Kidney (tissue), 14 donors: ENCODE results near the gene RNF215. TPM values are rescaled to one million over a fixed set of nuclear protein-coding genes. Genes with fewer than 3 reads are reported as not detected.
"Not testable (repeated sequence)": the region's sequence is repeated elsewhere in the genome, so short reads cannot be mapped to it uniquely, and the experiment has no call there.

Experiments used
- DNase-seq, 5 donors: peaks; one replicate each; pipeline ENCODE4 v3.0.0-alpha.2; 2013 to 2020
- FAIRE-seq: peaks from 2 replicates; lab custom pipeline; 2012; peaks lifted over from hg19 to GRCh38; lab: Jason Lieb, UNC
- H3K27ac ChIP-seq, 2 donors: one replicate each; pipeline ENCODE4 v1.7.0; 2013; ENCODE audit warnings: low read depth in 2 of 2, low read length in 2 of 2, inconsistent platforms in 1 of 2
- H3K27me3 ChIP-seq: one replicate; pipeline ENCODE4 v1.7.1; 2013; ENCODE audit warnings: low read length, inconsistent platforms; ENCODE audit not compliant: control insufficient read depth, insufficient read depth
- H3K36me3 ChIP-seq, 3 donors: one replicate each; pipeline versions ENCODE4 v1.7.0 to v1.7.1; 2013; ENCODE audit warnings: low read length in 3 of 3, control low read depth in 1 of 3, inconsistent platforms in 1 of 3; ENCODE audit not compliant: insufficient read depth in 3 of 3, control insufficient read depth in 2 of 3
- H3K4me1 ChIP-seq, 3 donors: one replicate each; pipeline versions ENCODE4 v1.7.0 to v1.7.1; 2013; ENCODE audit warnings: low read length in 3 of 3, inconsistent platforms in 1 of 3, low read depth in 1 of 3; ENCODE audit not compliant: control insufficient read depth in 2 of 3, insufficient read depth in 2 of 3
- H3K4me3 ChIP-seq, 3 donors: one replicate each; pipeline versions ENCODE4 v1.7.0 to v1.8.1; 2013; ENCODE audit warnings: low read length in 3 of 3, control low read depth in 1 of 3, inconsistent platforms in 1 of 3
- H3K9ac ChIP-seq, 3 donors: one replicate each; pipeline versions ENCODE4 v1.7.0 to v1.7.1; 2013; ENCODE audit warnings: low read length in 3 of 3, control low read depth in 1 of 3, inconsistent platforms in 1 of 3
- H3K9me3 ChIP-seq, 3 donors: one replicate each; pipeline versions ENCODE4 v1.7.0 to v1.7.1; 2013; ENCODE audit warnings: low read length in 3 of 3, control low read depth in 1 of 3, inconsistent platforms in 1 of 3; ENCODE audit not compliant: control insufficient read depth in 2 of 3, insufficient read depth in 1 of 3
- CTCF ChIP-seq: IDR thresholded peaks from 3 replicates; pipeline ENCODE4 v1.5.1; 2012; ENCODE audit warnings: mild to moderate bottlenecking, moderate library complexity, borderline replicate concordance; ENCODE audit not compliant: insufficient read depth; ENCODE audit errors: extremely low read depth
- intact Hi-C: fragments of 100-400 bp; cut with DNase I; formaldehyde crosslinking; loops from one replicate; pipeline ENCODE4 v1.11.1; 2022
- polyA plus RNA-seq: library from polyadenylated mRNA; stranded (reverse); fragments of 350-450 nt; fragmentation: Illumina TruSeq; extraction: RNeasy Lipid Tissue Mini Kit (QIAGEN cat#74804); gene quantifications from one replicate; pipeline ENCODE4 v1.2.3, GENCODE V29; 2014; ENCODE audit warnings: low read depth, low replicate concordance; ENCODE audit not compliant: insufficient read depth
- total RNA-seq: library from RNA; stranded (reverse); fragmentation: NEBNext Ultra II Directional; extraction: Animal tissue kit (Norgen Biotek cat#: 25700); gene quantifications from one replicate; pipeline ENCODE4 v1.2.1, GENCODE V29; 2021
- donor health status: control.
- donor health status: control.
- donor health status: control.
- donor health status: control.
- donor health status: control.
- donor health status: DM: yes; HTN: yes; CAD: no.
- donor health status: Normal renal cell carcinoma (clear cell type).

RNF215 gene
- total and polyA plus RNA-seq, 2 donors from 2014 or later = 15.9 to 19.7 TPM

- no peak overlapping the region for H3K27ac ChIP-seq
- H3K36me3 ChIP-seq = peaks cover 0 to 17% (median 8%) of the 10 kb centered on the region in 3 donors
- FAIRE-seq (no peak), DNase-seq (no peak)
- H3K4me1 ChIP-seq = no peaks in the 10 kb centered on the region
- TF ChIP-seq CTCF = no peak
- intact Hi-C loops = no loop called here
- H3K9me3 ChIP-seq = no peaks in the 10 kb centered on the region
- no peak overlapping the region for H3K4me3 ChIP-seq
- no peaks in the 10 kb centered on the region for H3K27me3 ChIP-seq
- H3K9ac ChIP-seq = no peak overlapping the region
Observed at GRCh38 chr22:30408388-30409102, 21.3 kb upstream of the RNF215 start.

GRCh38 chr22:30406400-30406799 is 19.2 kb upstream of the RNF215 start:
- Histone ChIP-seq H3K27me3 (no peaks in the 10 kb centered on the region), H3K36me3 (peaks cover 0 to 17% (median 8%) of the 10 kb centered on the region in 3 donors), H3K27ac (no peak overlapping the region), H3K9me3 (no peaks in the 10 kb centered on the region), H3K9ac (no peak overlapping the region), H3K4me3 (no peak overlapping the region), H3K4me1 (no peaks in the 10 kb centered on the region)
- no peak for TF ChIP-seq CTCF
- intact Hi-C loops = no loop called here
- FAIRE-seq (no peak), DNase-seq (no peak)

- no peak overlapping the region for H3K27ac ChIP-seq
- H3K36me3 ChIP-seq = peaks cover 0 to 17% (median 8%) of the 10 kb centered on the region in 3 donors
- no peak overlapping the region for H3K4me3 ChIP-seq
- intact Hi-C loops = no loop called here
- no peak for FAIRE-seq
- TF ChIP-seq CTCF = no peak
- no peaks in the 10 kb centered on the region for H3K4me1 ChIP-seq
- DNase-seq = no peak
- H3K9ac ChIP-seq = no peak overlapping the region
- no peaks in the 10 kb centered on the region for H3K9me3 ChIP-seq
- H3K27me3 ChIP-seq = no peaks in the 10 kb centered on the region
Observed at GRCh38 chr22:30405731-30406130, 18.5 kb upstream of the RNF215 start.

GRCh38 chr22:30404307-30404706 is 17.1 kb upstream of the RNF215 start:
- no peak for DNase-seq
- Histone ChIP-seq H3K4me1 (no peaks in the 10 kb centered on the region), H3K9ac (no peak overlapping the region), H3K36me3 (peaks cover 0 to 11% (median 8%) of the 10 kb centered on the region in 3 donors), H3K4me3 (no peak overlapping the region), H3K27ac (no peak overlapping the region), H3K27me3 (no peaks in the 10 kb centered on the region), H3K9me3 (no peaks in the 10 kb centered on the region)
- TF ChIP-seq CTCF = no peak
- FAIRE-seq = no peak
- intact Hi-C loops = no loop called here

- H3K4me3 ChIP-seq, H3K9me3 ChIP-seq, H3K4me1 ChIP-seq, H3K27me3 ChIP-seq, H3K36me3 ChIP-seq, intact Hi-C loops, DNase-seq, H3K27ac ChIP-seq, FAIRE-seq, H3K9ac ChIP-seq: not testable (repeated sequence)
Observed at GRCh38 chr22:30402766-30403104, 15.5 kb upstream of the RNF215 start.
